ENCODE measurements around the gene ARID1B. TPM values are rescaled to one million over a fixed set of nuclear protein-coding genes. Genes with fewer than 3 reads are reported as not detected.
A peak's percentile ranks its signal among the peaks of the same experiment; 100 is the strongest.
"Not testable (repeated sequence)": the region's sequence is repeated elsewhere in the genome, so short reads cannot be mapped to it uniquely, and the experiment has no call there.

ARID1B gene
- total RNA-seq, 2 donors from 2014 or later = 92.3 to 129 TPM

DNA sequence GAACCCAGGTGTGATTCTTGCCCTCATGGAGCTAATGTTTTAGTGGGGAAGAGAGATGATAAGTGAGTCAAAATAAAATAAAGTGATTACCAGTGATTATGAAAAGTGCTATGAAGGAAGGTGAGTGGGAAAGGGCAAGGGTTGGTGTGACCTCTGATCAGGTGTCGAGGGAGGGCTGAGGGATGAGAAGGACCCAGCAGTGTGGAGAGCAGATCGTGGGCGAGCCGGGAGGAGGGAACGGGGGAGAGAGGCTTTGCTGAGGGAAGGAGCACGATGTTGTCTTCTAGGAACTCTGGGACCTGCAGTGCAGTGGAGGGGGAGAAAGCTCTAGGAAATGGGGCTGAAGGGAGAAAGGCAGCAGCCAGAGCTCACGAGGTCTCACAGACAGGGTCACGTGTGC lies 354.1 kb downstream of the ARID1B start:
- Mint-ChIP-seq H3K4me1 (ENCODE audit: low read depth in 2 of 2) (peaks cover 16 to 20% of the 10 kb centered on the region in 2 donors), H3K27me3 (no peaks in the 10 kb centered on the region), H3K36me3 (peaks cover 5% of the 10 kb centered on the region), H3K27ac (no peak overlapping the region), H3K4me3 (no peak overlapping the region), H3K9me3 (no peaks in the 10 kb centered on the region)
- ATAC-seq (no peak), DNase-seq (ENCODE audit: low spot score) (no peak)

DNA sequence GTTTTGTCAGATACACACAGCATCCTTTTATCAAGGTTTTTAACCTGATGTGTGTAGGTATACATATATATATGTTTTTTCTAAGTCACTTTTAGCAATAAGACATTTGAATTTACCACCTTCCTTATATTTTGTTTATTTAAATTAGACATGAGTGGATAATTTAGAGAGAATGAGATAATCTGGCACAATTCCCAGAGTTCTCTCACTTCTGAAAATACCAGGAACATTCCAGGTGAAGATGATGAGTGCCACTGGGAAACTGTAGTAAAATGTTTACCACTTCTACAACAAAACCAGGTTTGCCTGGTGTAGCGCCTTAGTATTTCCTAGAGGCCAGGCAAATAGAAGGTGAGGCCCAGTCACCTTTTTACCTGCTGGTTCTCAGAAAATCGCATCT lies 356.7 kb downstream of the ARID1B start:
- peaks cover 11 to 20% of the 10 kb centered on the region in 2 donors for H3K4me1 Mint-ChIP-seq (ENCODE audit: low read depth in 2 of 2)
- H3K9me3 Mint-ChIP-seq = no peaks in the 10 kb centered on the region
- H3K36me3 Mint-ChIP-seq = peaks cover 5% of the 10 kb centered on the region
- H3K27me3 Mint-ChIP-seq = no peaks in the 10 kb centered on the region
- ATAC-seq (no peak), DNase-seq (ENCODE audit: low spot score) (no peak)
- no peak overlapping the region for H3K4me3 Mint-ChIP-seq
- no peak overlapping the region for H3K27ac Mint-ChIP-seq

DNA sequence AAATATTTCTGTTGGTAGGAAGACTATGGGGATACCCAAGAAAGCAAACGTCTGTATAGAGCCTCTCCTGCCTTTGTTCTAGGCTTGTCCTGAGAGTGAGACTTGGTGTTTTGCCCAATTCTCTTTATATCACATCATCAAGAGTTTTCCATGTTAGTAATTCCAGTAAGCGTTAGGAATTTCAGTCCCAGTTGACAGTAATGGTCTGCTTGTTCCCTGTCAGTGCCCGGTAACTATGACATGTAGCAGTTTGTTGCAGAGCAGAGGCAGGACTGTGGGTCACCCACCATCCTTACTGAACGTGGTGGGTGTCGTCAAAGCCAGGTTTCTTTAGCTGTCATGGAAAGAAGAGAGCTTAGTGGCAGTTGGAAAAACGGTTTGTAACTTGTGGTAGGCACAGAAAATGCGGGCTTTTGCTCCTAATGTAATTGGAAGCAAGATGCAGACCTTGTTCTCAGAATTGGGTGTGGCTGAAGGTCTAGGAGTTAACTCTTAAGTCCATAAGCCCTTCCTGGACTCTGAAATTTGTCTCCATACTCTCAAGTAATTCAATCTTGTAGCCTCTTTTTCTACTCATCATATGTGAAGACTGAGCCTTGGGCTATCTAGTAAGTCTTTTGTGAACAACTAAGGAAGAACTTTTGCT lies 357.3 kb downstream of the ARID1B start:
- DNase-seq (ENCODE audit: low spot score) = no peak
- Mint-ChIP-seq H3K4me3 (no peak overlapping the region), H3K27me3 (no peaks in the 10 kb centered on the region), H3K27ac (no peak overlapping the region), H3K36me3 (peaks cover 5% of the 10 kb centered on the region), H3K9me3 (no peaks in the 10 kb centered on the region), H3K4me1 (ENCODE audit: low read depth in 2 of 2) (peaks cover 5 to 17% of the 10 kb centered on the region in 2 donors)
- no peak for ATAC-seq

DNA sequence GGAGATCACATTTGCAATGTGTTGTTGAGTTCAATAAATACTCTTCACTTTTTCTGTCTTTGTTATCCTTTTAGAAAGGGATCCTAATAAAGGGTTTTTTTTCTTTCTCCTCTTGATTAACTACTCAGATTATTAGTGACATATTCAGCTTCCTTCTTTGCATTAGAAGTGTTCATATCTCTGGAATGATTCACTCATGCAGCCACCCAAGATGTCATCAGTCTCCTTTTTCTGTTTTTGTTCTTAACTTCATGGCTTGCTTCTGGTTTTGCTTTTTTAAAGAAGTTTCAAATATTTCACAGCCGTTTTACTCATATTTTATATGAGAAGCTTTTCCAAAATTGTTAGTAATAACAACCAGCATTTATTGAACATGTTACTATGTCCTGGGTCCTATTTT lies 358.5 kb downstream of the ARID1B start:
- peaks cover 5 to 15% of the 10 kb centered on the region in 2 donors for H3K4me1 Mint-ChIP-seq (ENCODE audit: low read depth in 2 of 2)
- ATAC-seq (no peak), DNase-seq (ENCODE audit: low spot score) (no peak)
- no peaks in the 10 kb centered on the region for H3K27me3 Mint-ChIP-seq
- no peak overlapping the region for H3K27ac Mint-ChIP-seq
- H3K36me3 Mint-ChIP-seq = peaks cover 7% of the 10 kb centered on the region
- no peak overlapping the region for H3K4me3 Mint-ChIP-seq
- H3K9me3 Mint-ChIP-seq = no peaks in the 10 kb centered on the region

DNA sequence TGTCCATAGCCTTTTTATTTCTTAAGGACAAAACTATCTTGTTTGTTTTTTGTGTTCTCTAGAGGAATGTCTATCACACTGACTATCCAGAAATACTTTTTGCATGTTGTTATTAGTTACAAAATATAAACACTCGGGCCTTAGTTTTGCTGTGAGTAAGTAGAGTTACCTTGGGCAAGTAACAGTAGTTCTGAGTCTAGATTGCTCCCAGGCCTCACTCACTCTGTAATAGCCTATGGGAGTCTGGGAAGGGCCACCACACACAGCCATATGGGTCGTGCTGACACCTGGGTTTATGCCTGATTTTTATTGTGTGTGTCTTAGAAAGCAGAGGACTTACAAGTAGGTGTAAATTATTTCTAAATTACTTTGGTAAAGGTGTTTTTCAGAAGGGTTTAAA lies 360.3 kb downstream of the ARID1B start:
- ATAC-seq (no peak), DNase-seq (ENCODE audit: low spot score) (no peak)
- H3K27me3 Mint-ChIP-seq = no peaks in the 10 kb centered on the region
- H3K4me3 Mint-ChIP-seq = no peak overlapping the region
- no peaks in the 10 kb centered on the region for H3K9me3 Mint-ChIP-seq
- H3K27ac Mint-ChIP-seq = peak overlapping the region in 1 of 2 donors; percentile 11
- H3K4me1 Mint-ChIP-seq (ENCODE audit: low read depth in 2 of 2) = peaks cover 11 to 12% of the 10 kb centered on the region in 2 donors
- peaks cover 11% of the 10 kb centered on the region for H3K36me3 Mint-ChIP-seq

DNA sequence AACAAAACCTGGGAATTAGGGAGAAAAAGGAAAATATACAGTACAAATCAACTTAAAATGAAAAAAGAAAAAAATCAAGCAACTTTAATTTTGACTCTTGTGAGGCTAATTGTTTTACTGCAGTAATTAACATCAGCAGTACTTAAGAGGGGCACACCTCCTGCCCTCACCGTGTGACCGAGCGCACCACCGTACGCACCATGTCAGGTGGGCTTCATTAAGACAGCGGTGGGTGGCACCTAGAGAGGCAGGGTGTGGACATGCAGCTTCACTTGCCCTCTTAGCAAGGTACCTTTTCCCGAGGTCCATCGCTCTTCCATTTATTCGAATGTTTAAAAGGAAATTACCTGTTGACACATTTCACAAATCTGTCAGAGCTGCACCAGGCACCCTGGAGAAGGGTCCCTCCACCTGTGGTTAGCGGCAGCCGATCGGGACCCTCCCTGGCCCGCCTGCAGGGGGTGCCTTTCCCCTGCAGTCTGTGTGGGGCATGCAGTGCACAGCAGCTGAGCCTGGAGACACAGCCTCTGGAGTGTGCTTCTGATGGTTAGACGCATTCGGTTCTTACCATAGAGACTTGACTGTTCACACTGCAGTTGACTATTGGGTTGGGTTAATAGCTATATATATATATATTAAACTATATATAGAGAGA lies 362.0 kb downstream of the ARID1B start:
- no peak for ATAC-seq
- Mint-ChIP-seq H3K27me3 (no peaks in the 10 kb centered on the region), H3K9me3 (no peaks in the 10 kb centered on the region), H3K4me1 (ENCODE audit: low read depth in 2 of 2) (peaks cover 28% of the 10 kb centered on the region in 2 donors), H3K4me3 (no peak overlapping the region), H3K27ac (no peak overlapping the region), H3K36me3 (peaks cover 11% of the 10 kb centered on the region)
- no peak for DNase-seq (ENCODE audit: low spot score)

DNA sequence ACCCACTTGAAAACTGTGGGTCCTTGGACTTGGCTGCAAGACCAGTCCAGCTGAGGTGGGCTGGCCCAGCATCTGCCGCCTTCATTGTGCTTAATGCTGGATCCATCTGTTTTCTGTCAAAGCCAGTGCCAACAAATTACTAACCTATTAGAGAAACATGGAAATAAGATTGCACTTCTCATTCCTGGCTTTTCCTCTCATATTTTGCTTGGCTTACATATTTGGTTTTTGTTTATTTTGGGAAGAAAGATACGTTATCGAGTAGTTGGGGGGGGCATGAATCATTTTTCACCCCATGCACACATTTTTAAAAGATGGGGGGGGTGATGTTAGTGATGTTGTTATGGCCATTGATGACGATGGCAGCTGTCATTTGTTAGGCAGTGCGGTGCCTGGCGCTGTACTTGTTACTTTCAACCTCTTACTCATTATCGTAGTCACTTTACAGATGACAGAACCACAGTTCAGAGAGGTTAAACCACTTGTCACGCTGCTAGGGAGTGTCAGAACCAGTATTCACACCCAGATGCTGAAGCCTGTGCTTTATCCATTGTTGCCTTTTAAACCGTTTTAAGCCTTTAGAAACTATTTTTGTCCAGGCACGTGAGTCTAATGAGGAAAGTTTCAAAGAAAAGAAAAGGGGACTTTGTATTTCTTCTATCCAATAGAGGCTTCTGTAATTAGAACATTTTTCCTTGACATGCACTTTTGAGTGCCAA lies 366.2 kb downstream of the ARID1B start:
- Mint-ChIP-seq H3K4me3 (peak overlapping the region; percentile 42), H3K27me3 (peaks cover 0 to 4% of the 10 kb centered on the region in 2 donors), H3K27ac (peak overlapping the region; percentile 56 to 83), H3K9me3 (no peaks in the 10 kb centered on the region), H3K36me3 (peaks cover 5% of the 10 kb centered on the region), H3K4me1 (ENCODE audit: low read depth in 2 of 2) (peaks cover 49 to 51% of the 10 kb centered on the region in 2 donors)
- DNase-seq (ENCODE audit: low spot score) = peak; percentile 77
- ATAC-seq = peak; percentile 99 to 100

DNA sequence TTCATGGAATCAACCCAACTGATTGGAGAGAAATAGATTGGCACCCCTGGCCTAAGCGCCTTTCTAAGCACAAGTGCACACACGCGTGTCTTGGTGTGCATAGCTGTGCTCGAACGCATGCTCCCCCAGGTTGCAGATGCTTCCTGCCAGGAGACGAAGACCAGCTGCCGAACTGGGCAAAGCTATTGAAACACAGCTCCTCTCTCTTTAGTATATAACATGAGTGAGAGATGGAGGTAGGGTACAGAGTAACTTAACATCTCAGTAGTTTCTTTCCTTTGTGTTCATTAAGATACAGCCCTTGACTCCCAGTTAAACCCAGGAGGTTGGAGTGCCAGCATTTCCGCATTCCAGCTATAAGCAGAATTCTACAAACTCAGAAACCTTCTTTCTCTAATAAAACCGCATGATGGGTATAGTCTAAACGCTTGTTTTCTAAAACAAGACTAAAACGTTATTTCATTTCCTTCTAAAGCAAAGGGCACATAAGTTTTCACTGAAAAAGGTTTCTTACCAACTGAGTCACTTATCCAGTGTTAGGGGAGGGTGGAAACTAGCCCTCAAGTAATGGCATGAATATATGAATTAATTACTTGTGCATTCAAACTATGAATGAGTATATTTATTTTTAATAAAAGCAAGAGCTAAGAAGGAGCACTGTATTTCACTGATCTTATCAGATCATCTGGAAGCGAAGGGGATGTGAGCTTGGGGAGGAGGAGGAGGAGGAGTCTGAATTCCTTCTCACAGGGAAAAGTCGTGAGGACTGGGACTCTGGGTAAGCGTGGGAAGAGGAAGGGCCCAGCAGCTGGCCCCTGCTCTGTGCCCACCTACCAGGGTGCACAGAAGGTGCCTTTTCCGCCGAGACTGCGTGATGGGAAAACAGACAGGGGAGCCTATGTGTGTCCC lies 367.0 kb downstream of the ARID1B start:
- Mint-ChIP-seq H3K27me3 (peaks cover 0 to 4% of the 10 kb centered on the region in 2 donors), H3K4me1 (ENCODE audit: low read depth in 2 of 2) (peaks cover 49 to 54% of the 10 kb centered on the region in 2 donors), H3K4me3 (peak overlapping the region; percentile 42), H3K9me3 (no peaks in the 10 kb centered on the region), H3K36me3 (peaks cover 5% of the 10 kb centered on the region), H3K27ac (peak overlapping the region; percentile 56 to 83)
- DNase-seq (ENCODE audit: low spot score) (no peak), ATAC-seq (no peak)

DNA sequence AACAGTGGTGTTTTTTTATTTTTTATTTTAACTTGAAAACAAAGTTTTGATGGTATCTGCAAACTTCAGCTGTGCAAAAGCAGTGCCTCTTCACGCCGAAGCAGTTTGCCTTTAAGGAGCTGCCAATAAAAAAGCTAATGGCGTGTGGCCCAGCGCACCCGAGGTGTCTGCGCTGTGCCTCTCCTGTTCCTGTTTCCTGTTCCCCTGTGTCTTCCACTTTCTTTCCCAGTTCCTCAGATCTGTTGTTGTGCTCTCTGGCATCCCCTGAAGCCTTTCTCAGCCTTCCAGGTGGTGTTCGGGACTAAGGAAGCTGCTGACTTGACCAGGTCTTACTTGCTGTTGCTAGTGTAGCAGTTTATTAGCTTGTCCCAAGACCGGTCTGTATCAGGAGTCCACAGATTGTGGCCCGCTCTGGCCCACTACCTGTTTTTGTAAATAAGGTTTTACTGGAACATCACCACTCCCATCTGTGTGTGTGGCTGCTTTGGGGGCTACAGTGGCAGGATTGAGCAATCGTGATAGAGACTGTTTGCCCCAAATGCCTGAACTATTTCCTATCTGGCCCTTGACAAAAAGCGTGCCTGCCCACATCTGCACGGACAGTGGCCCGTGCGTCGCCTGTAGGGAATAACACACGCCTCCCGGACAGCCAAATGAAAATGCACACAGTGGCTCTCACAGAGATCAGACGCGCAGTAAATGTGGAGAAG lies 367.8 kb downstream of the ARID1B start:
- Mint-ChIP-seq H3K9me3 (no peaks in the 10 kb centered on the region), H3K4me3 (no peak overlapping the region), H3K27ac (no peak overlapping the region), H3K36me3 (peaks cover 5% of the 10 kb centered on the region), H3K4me1 (ENCODE audit: low read depth in 2 of 2) (peaks cover 49 to 54% of the 10 kb centered on the region in 2 donors), H3K27me3 (peaks cover 0 to 4% of the 10 kb centered on the region in 2 donors)
- no peak for DNase-seq (ENCODE audit: low spot score)
- no peak for ATAC-seq

DNA sequence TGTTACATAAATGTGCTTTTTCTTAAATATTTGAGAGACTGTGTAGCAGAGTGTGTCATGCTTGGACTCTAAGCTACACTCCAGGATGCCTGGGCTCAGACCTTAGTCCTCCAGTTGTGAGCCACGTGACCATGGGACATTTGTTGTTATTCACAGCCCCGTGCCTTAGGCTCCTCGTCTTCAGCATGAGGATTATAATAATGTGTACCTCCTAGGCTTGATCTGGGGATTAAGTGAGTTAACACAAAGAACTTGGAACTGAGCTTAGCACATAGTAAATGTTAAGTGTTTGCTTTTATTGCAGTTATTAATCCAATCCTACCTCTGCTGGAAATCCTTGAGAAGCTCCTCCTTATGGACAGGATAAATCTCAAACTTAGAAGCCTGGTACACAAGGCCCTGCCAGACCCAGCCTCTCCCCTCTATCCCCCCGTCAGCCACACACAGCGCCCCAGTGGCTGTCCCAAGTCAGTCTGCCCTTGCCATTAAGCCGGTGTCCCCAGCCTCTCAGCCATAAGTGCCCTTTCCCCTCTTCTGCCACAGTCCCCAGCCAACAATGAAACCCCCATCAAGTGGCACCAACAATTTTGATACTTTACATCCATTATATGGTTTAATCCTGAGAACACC lies 368.6 kb downstream of the ARID1B start:
- H3K9me3 Mint-ChIP-seq = no peaks in the 10 kb centered on the region
- DNase-seq (ENCODE audit: low spot score) = no peak
- ATAC-seq = no peak
- no peak overlapping the region for H3K27ac Mint-ChIP-seq
- no peak overlapping the region for H3K4me3 Mint-ChIP-seq
- peaks cover 49 to 51% of the 10 kb centered on the region in 2 donors for H3K4me1 Mint-ChIP-seq (ENCODE audit: low read depth in 2 of 2)
- H3K27me3 Mint-ChIP-seq = peaks cover 0 to 4% of the 10 kb centered on the region in 2 donors
- H3K36me3 Mint-ChIP-seq = peaks cover 3% of the 10 kb centered on the region

DNA sequence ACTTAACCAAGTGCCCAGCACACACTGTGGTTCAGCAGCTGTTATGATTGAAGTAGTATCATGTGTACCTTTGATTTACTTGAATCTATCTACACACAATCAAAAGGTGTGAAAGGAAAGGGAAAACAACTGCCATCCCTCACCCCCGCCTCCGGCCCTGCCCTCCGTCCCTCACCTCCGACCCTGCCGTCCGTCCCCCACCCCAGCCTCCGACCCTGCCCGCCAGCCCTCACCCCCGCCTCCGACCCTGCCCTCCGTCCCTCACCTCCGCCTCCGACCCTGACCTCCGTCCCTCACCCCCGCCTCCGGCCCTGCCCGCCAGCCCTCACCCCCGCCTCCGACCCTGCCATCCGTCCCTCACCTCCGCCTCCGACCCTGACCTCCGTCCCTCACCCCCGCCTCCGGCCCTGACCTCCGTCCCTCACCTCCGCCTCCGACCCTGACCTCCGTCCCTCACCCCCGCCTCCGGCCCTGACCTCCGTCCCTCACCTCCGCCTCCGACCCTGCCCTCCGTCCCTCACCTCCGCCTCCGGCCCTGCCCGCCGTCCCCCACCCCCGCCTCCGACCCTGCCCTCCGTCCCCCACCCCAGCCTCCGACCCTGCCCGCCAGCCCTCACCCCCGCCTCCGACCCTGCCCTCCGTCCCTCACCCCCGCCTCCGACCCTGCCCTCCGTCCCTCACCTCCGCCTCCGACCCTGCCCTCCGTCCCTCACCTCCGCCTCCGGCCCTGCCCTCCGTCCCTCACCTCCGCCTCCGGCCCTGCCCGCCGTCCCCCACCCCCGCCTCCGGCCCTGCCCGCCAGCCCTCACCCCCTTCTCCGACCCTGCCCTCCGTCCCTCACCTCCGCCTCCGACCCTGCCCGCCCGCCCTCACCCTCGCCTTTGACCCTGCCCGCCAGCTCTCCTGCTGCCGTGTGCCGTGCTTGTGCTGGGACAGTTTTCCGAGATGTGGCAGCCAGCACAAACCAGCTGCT lies 370.2 kb downstream of the ARID1B start:
- Mint-ChIP-seq H3K27ac (peak overlapping the region; percentile 46 to 73), H3K4me1 (ENCODE audit: low read depth in 2 of 2) (peaks cover 44 to 47% of the 10 kb centered on the region in 2 donors), H3K4me3 (peak overlapping the region; percentile 32)
- peak in 1 of 2 donors; percentile 26 for ATAC-seq
- H3K27me3 Mint-ChIP-seq; DNase-seq (ENCODE audit: low spot score); H3K9me3 Mint-ChIP-seq; H3K36me3 Mint-ChIP-seq: not testable (repeated sequence)

Data from natural killer cell treated with Interleukin-12 subunit alpha and Interleukin-12 subunit beta and Interleukin-15 and Interleukin-18, amount 100 ng/mL, for 72 hours (primary cell).